Endothelial cell of umbilical vein (primary cell): Measurements from ENCODE around the gene LRP10. TPM values are rescaled to one million over a fixed set of nuclear protein-coding genes. Genes with fewer than 3 reads are reported as not detected.
A peak's percentile ranks its signal among the peaks of the same experiment; 100 is the strongest.

Experiments used
- BruUV-seq: library from RNA; stranded (reverse); fragments of 400-500 nt; replicated peaks from 2 replicates; lab custom pipeline; 2021; lab: Mats Ljungman, UMichigan
- CTCF ChIA-PET: fragments of 300-600, 350-600 bp; sonication (Branson Sonifier 250); formaldehyde crosslinking; loops from one replicate; lab custom pipeline; 2021; ENCODE audit warnings: antibody characterized with exemption, inconsistent platforms; lab: Charles Lee
- POLR2A ChIA-PET: fragments of 300-600, 350-600 bp; sonication (Branson Sonifier 250); formaldehyde crosslinking; loops from one replicate; lab custom pipeline; 2021; ENCODE audit warnings: antibody characterized with exemption, inconsistent platforms; lab: Charles Lee
- DNase-seq: peaks from one replicate; pipeline ENCODE4 v3.0.0-alpha.2; 2011; ENCODE audit warnings: low read depth, low spot score
- FAIRE-seq: peaks from 2 replicates; lab custom pipeline; 2011; peaks lifted over from hg19 to GRCh38; lab: Jason Lieb, UNC
- H2AFZ ChIP-seq: 2 replicates; pipeline ENCODE4 v1.6.0; 2012; ENCODE audit warnings: low read depth, low read length, control low read depth, inconsistent platforms
- H3K27ac ChIP-seq: 2 replicates; pipeline ENCODE4 v1.5.1; 2011; ENCODE audit warnings: low read depth, mild to moderate bottlenecking, control low read depth, low read length, moderate library complexity; ENCODE audit not compliant: insufficient read depth
- H3K27me3 ChIP-seq, 2 experiments: 2 replicates each; pipeline versions ENCODE4 v1.6.0 to v1.6.1; 2011; ENCODE audit warnings: low read length in 2 of 2, mixed read lengths in 1 of 2; ENCODE audit not compliant: control insufficient read depth in 2 of 2, insufficient read depth in 2 of 2
- H3K36me3 ChIP-seq, 2 experiments: 2 replicates in 1 of 2; 3 replicates in 1 of 2; pipeline ENCODE4 v1.5.1; 2011; ENCODE audit warnings: low read length in 2 of 2, mild to moderate bottlenecking in 1 of 2, moderate library complexity in 1 of 2; ENCODE audit not compliant: control insufficient read depth in 2 of 2, insufficient read depth in 2 of 2; ENCODE audit errors: extremely low read depth in 1 of 2
- H3K4me1 ChIP-seq: 3 replicates; pipeline ENCODE4 v1.5.1; 2011; ENCODE audit warnings: mild to moderate bottlenecking, low read length; ENCODE audit not compliant: control insufficient read depth, insufficient read depth; ENCODE audit errors: extremely low read depth
- H3K4me2 ChIP-seq: 2 replicates; pipeline ENCODE4 v1.6.1; 2011; ENCODE audit warnings: low read length, control low read depth, mixed read lengths; ENCODE audit not compliant: insufficient read depth
- H3K4me3 ChIP-seq, 3 experiments: fragments of 200-600 bp in 1 of 3; sonication (generic), shearing (Covaris generic) in 1 of 3; replicated peaks in 1 of 3; 2 replicates each; pipeline ENCODE4 v1.5.1; 2011 to 2016; ENCODE audit warnings: control low read depth in 3 of 3, low read length in 3 of 3, mild to moderate bottlenecking in 2 of 3, inconsistent platforms in 1 of 3, low read depth in 1 of 3, moderate library complexity in 1 of 3; ENCODE audit not compliant: insufficient read depth in 1 of 3
- H3K79me2 ChIP-seq: 2 replicates; pipeline ENCODE4 v1.6.0; 2012; ENCODE audit warnings: low read length, inconsistent platforms; ENCODE audit not compliant: control insufficient read depth, insufficient read depth
- H3K9ac ChIP-seq: replicated peaks from 2 replicates; pipeline ENCODE3; 2011; ENCODE audit warnings: low read length, control low read depth; ENCODE audit not compliant: insufficient read depth; ENCODE audit errors: extremely low read depth
- H3K9me1 ChIP-seq: replicated peaks from 3 replicates; pipeline ENCODE4 v1.6.0; 2011; ENCODE audit warnings: mild to moderate bottlenecking, low read length; ENCODE audit not compliant: control insufficient read depth, insufficient read depth; ENCODE audit errors: extremely low read depth
- H3K9me3 ChIP-seq: replicated peaks from 2 replicates; pipeline ENCODE4 v1.5.1; 2012; ENCODE audit warnings: low read length, inconsistent platforms; ENCODE audit not compliant: control insufficient read depth, insufficient read depth
- H4K20me1 ChIP-seq: replicated peaks from 2 replicates; pipeline ENCODE3; 2011; ENCODE audit warnings: mild to moderate bottlenecking, low read length; ENCODE audit not compliant: control insufficient read depth, insufficient read depth; ENCODE audit errors: extremely low read depth
- CTCF ChIP-seq, 2 donors: IDR thresholded peaks; 1 replicate in 1 of 2; 2 replicates in 1 of 2; pipeline ENCODE4 v1.5.1; 2011; ENCODE audit warnings: low read length in 2 of 2, mild to moderate bottlenecking in 2 of 2, moderate library complexity in 2 of 2, control low read depth in 1 of 2, inconsistent platforms in 1 of 2, low read depth in 1 of 2; ENCODE audit not compliant: insufficient read depth in 1 of 2; ENCODE audit errors: extremely low read depth in 1 of 2
- EZH2 ChIP-seq: IDR thresholded peaks from 2 replicates; pipeline ENCODE4 v1.6.1; 2012; ENCODE audit warnings: borderline replicate concordance, low read depth, mild to moderate bottlenecking, moderate library complexity, low read length, inconsistent platforms; ENCODE audit not compliant: severe bottlenecking
- FOS ChIP-seq: IDR thresholded peaks from 2 replicates; pipeline ENCODE4 v1.6.1; 2011; ENCODE audit warnings: mild to moderate bottlenecking, low read length, moderate library complexity, borderline replicate concordance; ENCODE audit not compliant: insufficient read depth
- GATA2 ChIP-seq: IDR thresholded peaks from 2 replicates; pipeline ENCODE4 v1.7.0; 2011; ENCODE audit warnings: low read depth, mild to moderate bottlenecking, moderate library complexity, mixed read lengths, low read length; ENCODE audit not compliant: insufficient read length, insufficient read depth
- JUN ChIP-seq: IDR thresholded peaks from 2 replicates; pipeline ENCODE4 v1.6.1; 2011; ENCODE audit warnings: borderline replicate concordance, low read depth; ENCODE audit not compliant: insufficient read length, insufficient read depth
- MAX ChIP-seq: IDR thresholded peaks from 2 replicates; pipeline ENCODE4 v1.6.1; 2011; ENCODE audit not compliant: insufficient read depth, insufficient read length
- MYC ChIP-seq: IDR thresholded peaks from one replicate; pipeline ENCODE4 v1.6.1; 2011; ENCODE audit warnings: mild to moderate bottlenecking, low read depth, low read length
- dilution Hi-C: fragments of 300-500 bp; cut with MboI; formaldehyde crosslinking; loops from one replicate; pipeline ENCODE4 v1.15.0; 2019; ENCODE audit warnings: low sequenced_read_pairs; ENCODE audit not compliant: extremely low pct_ligation_motif_present
- intact Hi-C: fragments of 100-400 bp; cut with micrococcal nuclease; formaldehyde crosslinking; loops from one replicate; pipeline ENCODE4 v1.10.0; 2022
- polyA plus RNA-seq, 4 experiments: library from polyadenylated mRNA; depleted of rRNA in 3 of 4; stranded (reverse) in 3 of 4; unstranded in 1 of 4; fragments of >200 nt; gene quantifications; 2 replicates each; pipeline versions ENCODE4 v1.2.1 to v1.2.3, GENCODE V29; 2011 to 2012; ENCODE audit warnings: missing spikeins in 1 of 4
- total RNA-seq: library from RNA; stranded (reverse); gene quantifications from 2 replicates; pipeline ENCODE4 v1.2.3, GENCODE V29; 2021

Gene LRP10
- total and polyA plus RNA-seq, 2 donors (not counting 3 experiments of a cell fraction or from before 2014, with no cell fraction given): 123 to 157 TPM

- ChIA-PET POLR2A (interaction anchor here (0.6 to 0.7 kb wide), 2 partner anchors 21 to 258 kb away, joined by 3 to 4 read pairs; no protein-coding TSS in a partner anchor), CTCF (interaction anchor here (0.6 to 4.7 kb wide), 20 partner anchors 9 to 215 kb away, joined by 3 to 75 read pairs (median 8); partner anchors contain the start of genes MMP14, PRMT5, RBM23 and REM2)
- no peaks in the 10 kb centered on the region for H3K27me3 ChIP-seq
- H4K20me1 ChIP-seq: no peaks in the 10 kb centered on the region
- H3K36me3 ChIP-seq: peaks cover 13 to 38% of the 10 kb centered on the region in 2 experiments
- H3K27ac ChIP-seq: peak overlapping the region; percentile 89
- peak overlapping the region; percentile 93 for H3K9ac ChIP-seq
- peaks cover 15% of the 10 kb centered on the region for H3K79me2 ChIP-seq
- FAIRE-seq: no peak
- dilution Hi-C loops: no loop called here
- H3K4me2 ChIP-seq: peak overlapping the region; percentile 97
- no TSS peak for BruUV-seq
- H3K9me1 ChIP-seq: no peaks in the 10 kb centered on the region
- H3K4me3 ChIP-seq: peak overlapping the region; percentile 68 to 78 (median 76)
- H2AFZ ChIP-seq: no peak overlapping the region
- peaks cover 18% of the 10 kb centered on the region for H3K4me1 ChIP-seq
- DNase-seq: no peak
- TF ChIP-seq CTCF (IDR thresholded peaks at IDR 0.05; ENCODE audit: extremely low read depth in 1 of 2, insufficient read depth in 1 of 2, low read depth in 1 of 2, low read length in 2 of 2) (no peak), GATA2 (no peak), MAX (no peak), EZH2 (no peak), JUN (no peak), FOS (no peak), MYC (no peak)
- intact Hi-C loops: loop anchor here (1.0 kb wide), 5 partner anchors 11 to 316 kb away; partner anchors contain the start of gene DAD1
- no peaks in the 10 kb centered on the region for H3K9me3 ChIP-seq
Observed at GRCh38 chr14:22872833-22873520, 1.4 kb downstream of the LRP10 start.
